Measurements from ENCODE around the gene ARPC3. TPM values are rescaled to one million over a fixed set of nuclear protein-coding genes. Genes with fewer than 3 reads are reported as not detected.

ARPC3 gene
- total and polyA plus RNA-seq, 9 of the 15 experiments (the other 6 are each of a cell fraction or from before 2014, with no cell fraction given), result 74.2 to 575 (median 345) TPM

- TF ChIP-seq IRF9 (tag; IDR thresholded peaks at IDR 0.05) (no peak), NCOA6 (IDR thresholded peaks at IDR 0.05) (no peak), C11orf30 (IDR thresholded peaks at IDR 0.05; ENCODE audit: low read depth) (peak; percentile 75), E2F1 (CRISPR knock-in tag; IDR thresholded peaks at IDR 0.05) (peak; percentile 72; the same call in 1 of the 2 replicates), TCF7L2 (IDR thresholded peaks at IDR 0.05; ENCODE audit: low read depth, low read length) (no peak), PRMT5 (CRISPR knock-in tag; IDR thresholded peaks at IDR 0.05) (peak; percentile 59; the same call in 1 of the 2 replicates), HNRNPUL1 (IDR thresholded peaks at IDR 0.05; ENCODE audit: low read length) (no peak), DDX20 (tag; IDR thresholded peaks at IDR 0.05; ENCODE audit: low read depth) (no peak), PATZ1 (CRISPR knock-in tag; IDR thresholded peaks at IDR 0.05; ENCODE audit: borderline replicate concordance) (no peak), ZNF445 (CRISPR knock-in tag; IDR thresholded peaks at IDR 0.05; ENCODE audit: low read depth) (no peak), TAF7 (tag; IDR thresholded peaks at IDR 0.05) (peak; percentile 73), ZNF121 (CRISPR knock-in tag; conservative IDR thresholded peaks at IDR 0.05) (no peak), ARHGAP35 (IDR thresholded peaks at IDR 0.05; ENCODE audit: partially characterized antibody) (no peak), SFPQ (IDR thresholded peaks at IDR 0.05; ENCODE audit: low read depth, low read length) (no peak), ZFP30 (CRISPR knock-in tag; IDR thresholded peaks at IDR 0.05; ENCODE audit: borderline replicate concordance) (no peak), CHD1 (IDR thresholded peaks at IDR 0.05; ENCODE audit: low read length) (peak; percentile 62), ZNF76 (CRISPR knock-in tag; IDR thresholded peaks at IDR 0.05; ENCODE audit: borderline replicate concordance) (no peak), BRCA1 (IDR thresholded peaks at IDR 0.05) (no peak), BRCA1 (CRISPR knock-in tag; IDR thresholded peaks at IDR 0.05) (no peak), ETV6 (IDR thresholded peaks at IDR 0.05; ENCODE audit: borderline replicate concordance in 1 of 2, low read depth in 2 of 2, low read length in 1 of 2) (peak; percentile 98 to 99), ETV6 (CRISPR knock-in tag; IDR thresholded peaks at IDR 0.05; ENCODE audit: borderline replicate concordance) (no peak; the same call in 1 of the 2 replicates), NCOA2 (IDR thresholded peaks at IDR 0.05; ENCODE audit: partially characterized antibody in 2 of 2) (no peak), CEBPB (tag; IDR thresholded peaks at IDR 0.05) (no peak)
Measured at GRCh38 chr12:110449799-110450497, at the start of gene ARPC3 (continued).
